Gastrocnemius medialis (tissue), 4 donors: ENCODE data around the gene DGCR2. TPM values are rescaled to one million over a fixed set of nuclear protein-coding genes. Genes with fewer than 3 reads are reported as not detected.
"Not testable (repeated sequence)": the region's sequence is repeated elsewhere in the genome, so short reads cannot be mapped to it uniquely, and the experiment has no call there.

ENCODE experiments used
- ATAC-seq, 2 donors: fragments of 150-250 bp; one replicate each; pipeline ENCODE4 v1.9.1; 2016
- DNase-seq, 2 donors: peaks; one replicate each; pipeline ENCODE4 v3.0.0-alpha.2; 2019
- H3K27ac ChIP-seq, 4 donors: fragments of 200-600 bp; sonication (generic); 1 replicate in 1 of 4; 2 replicates in 3 of 4; pipeline ENCODE4 v1.5.1; 2016 to 2018; ENCODE audit warnings: mild to moderate bottlenecking in 2 of 4, moderate library complexity in 1 of 4
- H3K27me3 ChIP-seq, 3 donors: fragments of 200-600 bp; sonication (generic) in 2 of 3; 1 replicate in 1 of 3; 2 replicates in 2 of 3; pipeline versions ENCODE4 v1.5.1 to v1.6.0; 2016 to 2019; ENCODE audit warnings: mild to moderate bottlenecking in 1 of 3, moderate library complexity in 1 of 3
- H3K36me3 ChIP-seq, 2 donors: fragments of 200-600 bp; sonication (generic) in 1 of 2; one replicate each; pipeline ENCODE4 v1.5.1; 2017 to 2018
- H3K4me1 ChIP-seq, 2 donors: fragments of 200-600 bp; sonication (generic) in 1 of 2; one replicate each; pipeline ENCODE4 v1.5.1; 2016 to 2017; ENCODE audit warnings: mild to moderate bottlenecking in 2 of 2
- H3K4me3 ChIP-seq, 4 donors: fragments of 200-600 bp; sonication (generic) in 3 of 4; 1 replicate in 1 of 4; 2 replicates in 3 of 4; pipeline ENCODE4 v1.5.1; 2016 to 2019; ENCODE audit warnings: mild to moderate bottlenecking in 2 of 4
- H3K9me3 ChIP-seq, 3 donors: fragments of 200-600 bp; sonication (generic) in 2 of 3; 1 replicate in 1 of 3; 2 replicates in 2 of 3; pipeline ENCODE4 v1.5.1; 2016 to 2019
- CTCF ChIP-seq, 5 experiments: fragments of 450-650 bp in 3 of 5; fragments of 200-600 bp in 2 of 5; sonication (generic) in 2 of 5; IDR thresholded peaks in 4 of 5; conservative IDR thresholded peaks in 1 of 5; 1 replicate in 4 of 5; 2 replicates in 1 of 5; pipeline ENCODE4 v1.5.1; 2016 to 2019; ENCODE audit warnings: antibody characterized with exemption in 5 of 5, mild to moderate bottlenecking in 3 of 5, moderate library complexity in 3 of 5
- POLR2A ChIP-seq, 2 donors: fragments of 450-650 bp; IDR thresholded peaks; one replicate each; pipeline ENCODE4 v1.6.1; 2017; ENCODE audit warnings: antibody characterized with exemption in 2 of 2, mild to moderate bottlenecking in 2 of 2, moderate library complexity in 2 of 2
- in situ Hi-C, 4 donors: fragments of 200-750 bp; cut with MboI; loops; one replicate each; pipeline versions ENCODE4 v1.15.0 to v1.8.0; 2017; ENCODE audit warnings: low sequenced_read_pairs in 4 of 4
- intact Hi-C: fragments of 100-400 bp; cut with DNase I; formaldehyde crosslinking; loops from one replicate; pipeline ENCODE4 v1.15.1; 2023; ENCODE audit warnings: low total_unique reads
- total RNA-seq, 4 donors: library from RNA; depleted of rRNA; stranded (reverse); fragments of >200 nt; gene quantifications; one replicate each; pipeline versions ENCODE4 v1.1.0 to v1.2.3, GENCODE V29; 2016

DGCR2 gene
- total RNA-seq, 4 donors from 2014 or later: 30.0 to 72.7 (median 43.5) TPM

DNA sequence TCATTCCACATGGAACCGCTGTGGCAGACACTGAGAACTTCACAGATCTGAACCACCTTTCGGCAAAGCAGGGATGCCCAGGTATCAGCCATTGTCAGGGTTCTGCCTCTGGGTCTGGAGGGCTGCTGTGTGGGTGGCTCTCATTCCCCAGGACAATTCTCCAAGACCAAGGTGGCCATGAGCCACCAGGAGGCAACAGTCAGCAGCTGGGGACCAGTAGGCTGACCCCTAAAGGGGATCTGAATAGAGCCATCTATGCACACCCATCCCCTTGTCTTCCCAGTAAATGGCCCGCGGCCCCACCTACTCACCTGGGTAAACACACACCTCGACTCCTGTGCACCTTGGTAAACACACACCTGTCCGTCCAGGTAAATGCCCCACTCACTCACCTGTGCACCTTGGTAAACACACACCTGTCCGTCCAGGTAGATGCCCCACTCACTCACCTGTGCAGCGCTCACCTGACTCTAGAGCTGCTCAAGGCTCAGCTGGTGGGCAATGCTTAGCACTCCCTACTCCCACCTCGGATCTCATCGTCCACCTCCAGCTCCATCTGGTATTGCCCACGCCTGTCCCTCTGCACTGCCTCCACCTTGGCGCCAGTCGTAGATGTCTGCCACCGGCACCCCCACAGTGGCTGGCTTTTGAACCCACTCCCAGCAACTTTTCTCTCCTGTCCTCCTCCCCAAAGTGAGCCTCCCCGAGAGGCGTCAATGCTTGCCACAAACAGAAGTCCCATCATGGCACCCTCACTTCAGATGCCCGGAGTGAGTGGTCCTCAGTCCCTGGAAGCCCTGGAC lies 46.1 kb upstream of the DGCR2 start:
- TF ChIP-seq CTCF (IDR thresholded peaks at IDR 0.05 in 4 of 5, conservative IDR thresholded peaks at IDR 0.05 in 1 of 5) (no peak), POLR2A (IDR thresholded peaks at IDR 0.05) (no peak)

DNA sequence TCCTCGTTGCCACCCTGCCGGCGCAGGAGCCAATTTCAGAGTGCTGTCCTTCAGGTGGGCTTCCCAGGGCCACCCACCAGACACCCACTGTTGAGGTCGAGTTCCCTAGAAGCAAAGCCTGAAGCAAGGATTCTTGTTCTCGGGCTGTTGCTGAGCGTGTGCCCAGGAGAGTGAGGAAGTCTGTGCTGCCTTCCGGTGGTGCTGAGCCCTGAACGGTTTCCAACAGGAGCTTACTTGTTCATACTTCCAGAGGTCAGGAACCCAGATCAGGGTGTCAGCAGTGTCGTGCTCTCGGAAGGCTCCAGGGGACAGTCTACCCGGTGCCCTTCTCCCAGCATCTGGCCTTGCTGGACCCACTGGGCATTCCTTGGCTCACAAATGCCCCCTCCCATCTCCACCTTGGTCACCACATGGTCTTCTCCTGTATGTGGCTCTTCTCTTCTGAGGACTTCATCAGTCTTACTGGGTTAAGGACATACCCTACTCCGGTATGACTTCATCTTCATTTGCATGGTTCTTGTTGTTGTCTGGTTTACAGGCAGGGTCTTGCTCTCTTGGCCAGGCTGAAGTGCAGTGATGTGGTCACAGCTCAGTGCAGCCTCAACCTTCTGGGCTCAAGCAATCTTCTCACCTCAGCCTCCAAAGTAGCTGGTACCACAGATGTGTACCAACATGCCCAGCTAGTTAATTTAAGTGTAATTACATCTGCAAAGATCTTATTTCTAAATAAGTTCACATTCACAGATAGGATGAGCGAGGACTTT lies 45.1 kb upstream of the DGCR2 start:
- Histone ChIP-seq H3K27me3 (peaks cover 27 to 44% (median 39%) of the 10 kb centered on the region in 3 donors), H3K36me3 (no peaks in the 10 kb centered on the region), H3K4me3 (no peak overlapping the region), H3K9me3 (no peaks in the 10 kb centered on the region), H3K4me1 (peaks cover 13 to 25% of the 10 kb centered on the region in 2 donors), H3K27ac (no peak overlapping the region)
- ATAC-seq: no peak
- TF ChIP-seq POLR2A (IDR thresholded peaks at IDR 0.05) (no peak), CTCF (IDR thresholded peaks at IDR 0.05 in 4 of 5, conservative IDR thresholded peaks at IDR 0.05 in 1 of 5) (no peak)
- in situ Hi-C loops: no loop called here
- intact Hi-C loops: no loop called here
- DNase-seq: no peak

More for the DNA sequence above, 46.1 kb upstream of the DGCR2 start:
- in situ Hi-C loops (no loop called here), intact Hi-C loops (no loop called here)
- H3K4me3 ChIP-seq: no peak overlapping the region
- H3K9me3 ChIP-seq: no peaks in the 10 kb centered on the region
- peaks cover 24 to 34% of the 10 kb centered on the region in 2 donors for H3K4me1 ChIP-seq
- no peak for ATAC-seq
- no peak for DNase-seq
- H3K36me3 ChIP-seq: no peaks in the 10 kb centered on the region
- no peak overlapping the region for H3K27ac ChIP-seq
- H3K27me3 ChIP-seq: peaks cover 27 to 44% (median 39%) of the 10 kb centered on the region in 3 donors

DNA sequence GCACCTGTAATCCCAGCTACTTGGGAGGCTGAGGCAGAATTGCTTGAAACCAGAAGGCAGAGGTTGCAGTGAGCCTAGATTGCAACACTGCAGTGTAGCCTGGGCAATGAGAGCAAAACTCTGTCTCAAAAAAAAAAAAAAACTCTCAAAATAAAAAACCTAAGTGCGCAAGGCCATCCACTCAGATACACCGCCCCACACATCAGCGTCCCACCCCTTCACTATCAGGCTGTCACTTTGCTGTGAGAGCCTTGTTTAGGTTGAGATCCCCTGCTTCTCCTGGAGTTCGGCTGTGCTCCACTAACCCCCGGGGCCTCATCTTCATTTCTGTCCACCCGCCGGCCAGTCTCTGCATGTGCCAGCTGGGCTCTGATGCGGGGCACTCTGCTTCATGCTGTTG lies 44.2 kb upstream of the DGCR2 start:
- no peaks in the 10 kb centered on the region for H3K36me3 ChIP-seq
- TF ChIP-seq CTCF (IDR thresholded peaks at IDR 0.05 in 4 of 5, conservative IDR thresholded peaks at IDR 0.05 in 1 of 5) (no peak), POLR2A (IDR thresholded peaks at IDR 0.05) (no peak)
- H3K27me3 ChIP-seq: peaks cover 27 to 44% (median 39%) of the 10 kb centered on the region in 3 donors
- DNase-seq (no peak), ATAC-seq (no peak)
- peaks cover 11 to 21% of the 10 kb centered on the region in 2 donors for H3K4me1 ChIP-seq
- no peak overlapping the region for H3K27ac ChIP-seq
- H3K9me3 ChIP-seq: no peaks in the 10 kb centered on the region
- in situ Hi-C loops (no loop called here), intact Hi-C loops (no loop called here)
- no peak overlapping the region for H3K4me3 ChIP-seq

DNA sequence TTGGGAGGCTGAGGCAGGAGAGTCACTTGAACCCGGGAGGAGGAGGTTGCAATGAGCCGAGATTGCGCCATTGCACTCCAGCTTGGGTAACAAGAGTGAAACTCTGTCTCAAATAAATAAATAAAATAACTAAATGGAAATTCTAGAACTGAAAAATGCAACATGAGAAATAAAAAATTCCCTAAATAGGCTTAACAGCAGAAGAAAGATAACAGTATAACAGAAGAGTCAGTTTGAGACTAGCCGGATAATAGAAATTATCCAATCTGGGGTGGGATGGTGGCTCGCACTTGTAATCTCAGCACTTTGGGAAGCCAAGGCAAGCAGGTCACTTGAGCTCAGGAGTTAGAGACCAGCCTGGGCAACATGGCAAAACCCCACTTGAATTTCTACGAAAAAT lies 42.2 kb upstream of the DGCR2 start:
- DNase-seq (no peak), ATAC-seq (no peak)
- H3K9me3 ChIP-seq: no peaks in the 10 kb centered on the region
- intact Hi-C loops: no loop called here
- in situ Hi-C loops: no loop called here
- peaks cover 1 to 6% of the 10 kb centered on the region in 2 donors for H3K4me1 ChIP-seq
- peaks cover 24 to 42% (median 39%) of the 10 kb centered on the region in 3 donors for H3K27me3 ChIP-seq
- TF ChIP-seq CTCF (IDR thresholded peaks at IDR 0.05 in 4 of 5, conservative IDR thresholded peaks at IDR 0.05 in 1 of 5) (no peak), POLR2A (IDR thresholded peaks at IDR 0.05) (no peak)
- H3K36me3 ChIP-seq: no peaks in the 10 kb centered on the region
- H3K27ac ChIP-seq: no peak overlapping the region
- no peak overlapping the region for H3K4me3 ChIP-seq

GRCh38 chr22:19158649-19159048 lies 36.4 kb upstream of the DGCR2 start:
- DNase-seq, H3K9me3 ChIP-seq, H3K4me1 ChIP-seq, intact Hi-C loops, H3K4me3 ChIP-seq, H3K27me3 ChIP-seq, in situ Hi-C loops, H3K27ac ChIP-seq, ATAC-seq, H3K36me3 ChIP-seq: not testable (repeated sequence)

GRCh38 chr22:19156109-19156508 lies 33.9 kb upstream of the DGCR2 start:
- H3K36me3 ChIP-seq, intact Hi-C loops, H3K9me3 ChIP-seq, DNase-seq, H3K27ac ChIP-seq, in situ Hi-C loops, H3K4me3 ChIP-seq, ATAC-seq, H3K4me1 ChIP-seq: not testable (repeated sequence)
- peaks cover 21 to 29% (median 26%) of the 10 kb centered on the region in 3 donors for H3K27me3 ChIP-seq
